GM19324 (cell line): ENCODE data around the gene CDK5.

Source experiments
- ATAC-seq: cut with Tn5 transposase; IDR thresholded peaks from one replicate; pipeline ENCODE4 v1.9.1; 2021; ENCODE audit warnings: mild to moderate bottlenecking, moderate library complexity; ENCODE audit not compliant: unreplicated experiment, low FRiP score

CDK5 gene

DNA sequence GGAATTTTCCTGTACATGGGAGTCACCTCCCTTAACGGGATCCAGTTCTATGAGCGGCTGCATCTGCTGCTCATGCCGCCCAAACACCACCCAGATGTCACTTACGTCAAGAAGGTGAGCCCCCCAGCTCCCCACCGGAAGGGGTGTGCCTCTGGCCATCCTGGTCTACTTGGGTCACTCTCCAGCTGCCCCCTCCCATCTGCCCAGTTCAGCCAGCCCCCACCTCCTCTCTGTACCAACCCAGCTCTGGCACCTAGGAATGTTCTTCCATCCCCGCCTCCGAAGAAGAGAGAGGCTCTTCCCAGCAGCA, 17.9 kb upstream of the CDK5 start:
- no peak for ATAC-seq

DNA sequence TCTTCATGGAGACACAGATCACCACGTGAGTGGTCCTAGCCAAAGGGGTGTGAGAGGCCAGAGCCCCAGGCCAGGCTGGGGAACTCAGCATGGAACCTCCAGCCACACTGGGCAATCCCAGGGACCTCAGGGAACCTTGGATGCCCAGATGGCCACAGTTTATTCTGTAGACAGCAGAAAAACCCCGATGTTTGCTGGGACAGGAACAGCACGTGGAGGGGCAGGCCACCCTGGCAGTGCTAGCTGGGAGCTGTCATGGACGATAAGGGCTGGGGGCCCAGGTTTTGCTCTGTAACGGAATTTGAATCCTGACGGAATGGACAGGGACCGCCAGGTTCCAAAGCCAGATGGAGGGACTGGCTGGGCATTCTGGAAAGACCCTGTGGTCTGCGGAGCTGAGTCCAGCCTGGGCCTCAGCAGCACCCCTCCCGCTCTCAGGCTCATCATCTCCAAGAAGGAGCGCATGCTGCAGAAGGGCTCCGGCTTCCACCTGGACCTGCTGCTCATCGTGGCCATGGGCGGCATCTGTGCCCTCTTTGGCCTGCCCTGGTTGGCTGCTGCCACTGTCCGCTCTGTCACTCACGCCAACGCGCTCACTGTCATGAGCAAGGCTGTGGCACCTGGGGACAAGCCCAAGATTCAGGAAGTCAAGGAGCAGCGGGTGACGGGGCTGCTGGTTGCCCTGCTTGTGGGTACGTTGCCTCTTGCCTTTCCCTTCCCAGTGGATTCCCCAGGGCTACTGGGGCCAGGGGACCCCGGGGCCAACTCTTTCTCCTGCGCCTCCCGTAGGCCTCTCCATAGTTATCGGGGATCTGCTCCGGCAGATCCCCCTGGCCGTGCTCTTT, 17.3 kb upstream of the CDK5 start:
- ATAC-seq = no peak

DNA sequence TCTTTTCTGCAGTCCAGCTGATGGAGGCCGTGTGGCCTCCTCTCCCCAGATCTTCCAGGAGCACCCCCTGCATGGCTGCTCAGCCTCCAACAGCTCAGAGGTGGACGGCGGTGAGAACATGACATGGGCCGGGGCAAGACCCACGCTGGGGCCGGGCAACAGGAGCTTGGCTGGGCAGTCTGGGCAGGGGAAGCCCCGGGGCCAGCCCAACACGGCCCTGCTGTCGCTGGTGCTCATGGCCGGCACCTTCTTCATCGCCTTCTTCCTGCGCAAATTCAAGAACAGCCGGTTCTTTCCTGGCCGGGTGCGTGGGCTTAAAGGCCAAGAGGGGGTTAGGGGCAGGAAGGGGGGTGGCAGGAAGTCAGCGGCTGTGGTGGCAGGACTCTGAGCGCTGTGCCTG, 16.3 kb upstream of the CDK5 start:
- no peak for ATAC-seq

DNA sequence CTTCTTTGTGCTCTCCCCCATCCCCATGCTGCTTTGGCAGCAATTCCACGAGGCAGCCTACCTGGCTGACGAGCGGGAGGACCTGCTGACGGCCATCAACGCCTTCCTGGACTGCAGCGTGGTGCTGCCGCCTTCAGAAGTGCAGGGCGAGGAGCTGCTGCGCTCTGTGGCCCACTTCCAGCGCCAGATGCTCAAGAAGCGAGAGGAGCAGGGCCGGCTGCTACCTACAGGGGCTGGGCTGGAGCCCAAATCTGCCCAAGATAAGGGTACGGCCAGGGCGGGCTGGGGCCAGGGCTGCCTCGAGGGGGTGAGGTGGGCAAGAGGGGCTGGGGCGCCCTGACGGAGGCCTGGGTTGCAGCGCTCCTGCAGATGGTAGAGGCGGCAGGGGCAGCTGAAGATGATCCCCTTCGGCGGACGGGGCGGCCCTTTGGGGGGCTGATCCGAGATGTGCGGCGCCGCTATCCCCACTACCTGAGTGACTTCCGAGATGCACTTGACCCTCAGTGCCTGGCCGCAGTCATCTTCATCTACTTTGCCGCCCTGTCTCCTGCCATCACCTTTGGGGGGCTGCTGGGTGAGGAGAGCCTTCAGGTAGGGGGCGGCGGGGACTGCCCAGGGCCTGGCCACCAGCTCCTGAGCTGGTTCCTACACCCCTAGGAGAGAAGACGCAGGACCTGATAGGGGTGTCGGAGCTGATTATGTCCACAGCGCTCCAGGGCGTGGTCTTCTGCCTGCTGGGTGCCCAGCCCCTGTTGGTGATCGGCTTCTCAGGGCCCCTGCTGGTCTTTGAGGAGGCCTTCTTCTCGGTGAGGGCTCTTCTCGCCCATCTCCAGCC, 13.6 kb upstream of the CDK5 start:
- no peak for ATAC-seq

- no peak for ATAC-seq
These were observed 12.9 kb upstream of the CDK5 start for GRCh38 chr7:151070574-151070960.

DNA sequence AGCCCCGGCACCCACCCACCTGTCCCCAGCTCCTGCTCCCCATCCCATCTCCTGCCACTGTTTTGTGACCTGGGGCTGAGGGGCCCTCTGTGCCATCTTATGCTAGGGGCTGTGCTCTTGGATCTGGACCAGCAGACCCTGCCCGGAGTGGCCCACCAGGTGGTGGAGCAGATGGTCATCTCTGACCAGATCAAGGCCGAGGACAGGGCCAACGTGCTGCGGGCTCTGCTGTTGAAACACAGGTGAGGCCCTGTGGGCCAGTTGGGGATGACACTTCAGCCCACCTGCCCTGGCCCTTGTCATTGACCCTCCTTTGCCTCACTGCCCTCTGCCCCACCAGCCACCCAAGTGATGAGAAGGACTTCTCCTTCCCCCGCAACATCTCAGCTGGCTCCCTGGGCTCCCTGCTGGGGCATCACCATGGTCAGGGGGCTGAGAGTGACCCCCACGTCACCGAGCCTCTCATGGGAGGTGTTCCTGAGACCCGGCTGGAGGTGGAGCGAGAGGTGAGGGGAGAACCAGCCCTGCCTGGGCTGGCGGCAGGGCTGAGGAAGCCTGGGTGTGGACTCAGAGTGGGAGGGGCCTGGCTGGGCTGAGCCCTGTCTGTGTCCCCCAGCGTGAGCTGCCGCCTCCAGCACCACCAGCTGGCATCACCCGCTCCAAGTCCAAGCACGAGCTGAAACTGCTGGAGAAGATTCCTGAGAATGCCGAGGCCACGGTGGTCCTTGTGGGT, 12.3 kb upstream of the CDK5 start:
- ATAC-seq = no peak

- ATAC-seq = no peak
These were observed 10.5 kb upstream of the CDK5 start for GRCh38 chr7:151068069-151068773.

DNA sequence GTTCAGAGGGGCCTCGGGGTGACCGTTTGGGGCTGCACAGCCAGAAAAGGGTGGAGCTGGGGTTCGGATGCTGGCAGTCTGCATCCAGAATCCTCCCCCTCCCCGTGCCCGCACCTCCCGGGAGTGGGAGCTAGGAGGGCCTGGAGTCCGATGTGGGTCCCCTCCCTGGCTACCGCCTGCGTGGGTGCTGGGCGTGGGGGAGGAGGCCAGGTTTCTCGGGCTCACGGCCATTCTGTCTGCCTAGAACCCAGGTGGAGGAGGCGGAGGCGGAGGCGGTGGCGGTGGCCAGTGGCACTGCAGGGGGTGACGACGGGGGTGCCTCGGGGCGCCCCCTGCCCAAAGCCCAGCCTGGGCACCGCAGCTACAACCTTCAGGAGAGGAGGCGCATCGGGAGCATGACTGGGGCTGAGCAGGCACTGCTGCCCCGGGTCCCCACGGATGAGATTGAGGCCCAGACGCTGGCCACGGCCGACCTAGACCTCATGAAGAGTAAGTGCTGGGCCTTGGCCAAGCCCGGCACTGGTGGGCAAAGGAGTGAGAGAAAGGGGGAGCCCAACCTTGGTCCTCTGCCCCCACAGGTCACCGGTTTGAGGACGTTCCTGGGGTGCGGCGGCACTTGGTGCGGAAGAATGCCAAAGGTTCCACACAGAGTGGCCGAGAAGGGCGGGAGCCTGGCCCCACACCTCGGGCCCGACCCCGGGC, 8.7 kb upstream of the CDK5 start:
- no peak for ATAC-seq

- ATAC-seq = no peak
These were observed 7.8 kb upstream of the CDK5 start for GRCh38 chr7:151065516-151065915.

GRCh38 chr7:151064993-151065392, 7.3 kb upstream of the CDK5 start:
- no peak for ATAC-seq

DNA sequence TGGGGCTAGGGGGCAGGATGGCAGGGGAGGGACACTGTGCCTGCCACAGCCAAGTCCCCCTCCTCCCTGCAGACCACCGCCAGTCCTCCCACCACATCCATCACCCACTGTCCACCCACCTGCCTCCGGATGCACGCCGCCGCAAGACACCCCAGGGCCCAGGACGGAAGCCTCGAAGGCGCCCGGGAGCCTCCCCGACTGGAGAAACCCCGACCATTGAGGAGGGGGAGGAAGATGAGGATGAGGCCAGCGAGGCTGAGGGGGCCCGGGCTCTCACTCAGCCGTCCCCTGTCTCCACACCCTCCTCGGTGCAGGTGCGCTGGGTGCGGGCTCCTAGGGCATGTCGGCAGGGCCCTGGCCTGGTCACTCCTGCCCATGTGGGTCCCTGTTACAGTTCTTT, 6.8 kb upstream of the CDK5 start:
- ATAC-seq = no peak

GRCh38 chr7:151063212-151063561, 5.5 kb upstream of the CDK5 start:
- ATAC-seq = no peak

DNA sequence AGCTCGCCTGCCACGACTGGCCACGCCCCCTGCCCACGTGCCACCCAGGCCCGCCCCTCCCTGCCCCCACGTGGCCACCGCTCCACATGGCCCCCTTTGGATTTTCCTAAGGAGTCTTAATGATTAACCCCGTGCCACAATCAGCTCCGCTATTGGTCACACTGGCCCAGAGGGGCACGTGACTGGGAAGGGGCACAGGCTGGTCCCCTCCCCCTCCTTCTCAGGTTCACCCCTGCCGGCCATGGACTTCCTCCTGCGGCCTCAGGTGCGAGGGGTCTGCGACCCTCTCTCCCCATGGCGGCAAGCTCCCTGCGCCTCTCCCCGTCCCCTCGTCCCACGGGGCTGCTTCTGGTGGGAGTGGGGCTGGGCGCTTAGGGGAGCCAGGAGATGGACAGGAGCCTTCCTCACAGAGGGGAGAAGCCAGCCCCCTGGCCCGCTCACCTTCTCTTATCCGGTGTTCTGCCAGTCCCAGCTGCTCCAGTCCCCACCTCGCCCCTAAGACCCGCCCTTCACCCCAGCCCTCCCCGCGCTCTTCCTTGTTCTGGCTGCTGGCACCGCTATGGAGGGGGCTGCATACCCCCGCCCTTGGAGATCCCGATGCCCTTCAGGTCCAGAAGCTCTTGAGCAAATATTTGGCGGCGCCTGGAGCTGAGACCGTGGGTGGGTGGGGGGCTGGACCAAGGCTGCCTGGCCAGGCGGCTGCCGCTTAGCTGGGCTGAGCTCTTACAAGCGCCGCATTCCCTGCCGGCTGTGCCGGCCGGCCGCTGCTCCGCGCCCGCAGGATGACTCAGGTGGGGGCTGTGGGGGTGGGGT, 4.9 kb upstream of the CDK5 start:
- no peak for ATAC-seq

DNA sequence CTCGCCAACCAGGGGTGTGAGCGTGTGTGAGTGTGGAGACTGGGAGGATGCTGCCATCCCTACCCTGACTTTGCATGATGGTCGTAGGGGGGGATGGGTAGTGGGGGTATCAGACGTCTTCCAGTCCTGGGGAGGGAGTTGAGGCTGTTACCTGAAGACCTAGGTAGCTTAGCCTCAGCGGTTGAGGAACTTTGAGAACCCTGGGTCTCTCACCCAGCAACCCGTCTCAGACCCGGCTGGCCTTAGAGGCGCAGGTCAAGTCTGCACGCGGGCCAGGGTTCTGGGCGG, 4.4 kb upstream of the CDK5 start:
- no peak for ATAC-seq

- ATAC-seq = no peak
These were observed 3.8 kb upstream of the CDK5 start for GRCh38 chr7:151061213-151062110.

DNA sequence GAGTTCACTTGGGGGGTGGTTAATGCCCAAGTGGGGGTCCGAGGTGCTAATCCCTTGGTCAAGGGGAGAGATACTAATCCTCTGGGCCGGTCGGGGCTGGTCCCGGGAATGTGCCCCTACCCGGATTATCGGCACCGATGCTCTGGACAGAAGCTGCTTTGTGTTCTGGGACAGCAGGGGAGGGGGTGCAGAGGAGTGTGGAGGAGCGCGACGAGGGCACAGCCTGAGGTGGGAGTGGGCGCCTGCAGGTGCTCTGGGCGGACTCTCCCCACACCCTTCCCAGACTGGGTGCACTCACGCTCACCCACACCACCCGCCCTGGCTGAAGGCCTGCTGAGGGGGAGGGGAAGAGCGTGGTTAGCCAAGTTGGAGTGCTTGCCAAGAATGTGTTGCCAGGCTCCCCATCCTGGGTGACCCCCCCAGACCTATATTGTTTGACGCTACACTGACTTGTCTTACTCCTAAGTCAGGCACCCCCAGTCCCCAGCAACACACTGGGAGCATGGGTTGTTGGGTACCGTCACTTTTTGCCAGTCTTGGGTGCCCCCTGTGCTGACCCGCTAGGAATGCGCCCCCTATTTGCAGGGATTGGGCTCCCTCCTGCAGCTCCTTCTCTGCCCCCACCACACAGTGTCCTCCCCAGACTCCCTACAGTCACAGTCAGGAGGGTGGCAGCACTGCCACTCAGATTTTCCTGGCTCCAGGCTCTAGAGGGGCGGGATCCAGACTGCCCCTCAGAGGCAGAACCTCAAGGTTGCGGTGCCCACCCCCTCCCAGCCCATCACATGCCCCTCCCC, 2.9 kb upstream of the CDK5 start:
- no peak for ATAC-seq

GRCh38 chr7:151060113-151060415, 2.4 kb upstream of the CDK5 start:
- no peak for ATAC-seq
